GM19452 (cell line): ENCODE data around the gene COBLL1.

Source experiments
- ATAC-seq: cut with Tn5 transposase; IDR thresholded peaks from one replicate; pipeline ENCODE4 v1.9.1; 2021; ENCODE audit not compliant: unreplicated experiment

COBLL1 gene

GRCh38 chr2:164789968-164790367, 51.7 kb downstream of the COBLL1 start:
- ATAC-seq: no peak

- no peak for ATAC-seq
Observed at GRCh38 chr2:164786787-164787186, 54.8 kb downstream of the COBLL1 start.

GRCh38 chr2:164785457-164785856, 56.2 kb downstream of the COBLL1 start:
- no peak for ATAC-seq

- no peak for ATAC-seq
Observed at GRCh38 chr2:164784376-164784775, 57.2 kb downstream of the COBLL1 start.

GRCh38 chr2:164782323-164782722, 59.3 kb downstream of the COBLL1 start:
- no peak for ATAC-seq

GRCh38 chr2:164781394-164781793, 60.2 kb downstream of the COBLL1 start:
- no peak for ATAC-seq

- no peak for ATAC-seq
Observed at GRCh38 chr2:164780611-164781178, 60.9 kb downstream of the COBLL1 start.

GRCh38 chr2:164779383-164780057, 62.1 kb downstream of the COBLL1 start:
- ATAC-seq: no peak

GRCh38 chr2:164778723-164779122, 62.9 kb downstream of the COBLL1 start:
- no peak for ATAC-seq

- ATAC-seq: no peak
Observed at GRCh38 chr2:164777847-164778461, 63.7 kb downstream of the COBLL1 start.

GRCh38 chr2:164773635-164774034, 68.0 kb downstream of the COBLL1 start:
- no peak for ATAC-seq

GRCh38 chr2:164773091-164773490, 68.5 kb downstream of the COBLL1 start:
- no peak for ATAC-seq

- no peak for ATAC-seq
Observed at GRCh38 chr2:164771897-164772296, 69.7 kb downstream of the COBLL1 start.

GRCh38 chr2:164770421-164770916, 71.2 kb downstream of the COBLL1 start:
- no peak for ATAC-seq

- ATAC-seq: no peak
Observed at GRCh38 chr2:164766954-164767320, 74.7 kb downstream of the COBLL1 start.

GRCh38 chr2:164766216-164766953, 75.2 kb downstream of the COBLL1 start:
- no peak for ATAC-seq

GRCh38 chr2:164764996-164765395, 76.6 kb downstream of the COBLL1 start:
- ATAC-seq: no peak

GRCh38 chr2:164764474-164764873, 77.1 kb downstream of the COBLL1 start:
- no peak for ATAC-seq

GRCh38 chr2:164763431-164763830, 78.2 kb downstream of the COBLL1 start:
- no peak for ATAC-seq

- ATAC-seq: peak; percentile 25
Observed at GRCh38 chr2:164761737-164762460, 79.7 kb downstream of the COBLL1 start.

GRCh38 chr2:164761201-164761600, 80.4 kb downstream of the COBLL1 start:
- ATAC-seq: peak; percentile 99
